GM18507 (cell line): ENCODE data around the gene ZNHIT1.

Experiments used
- DNase-seq: peaks from one replicate; pipeline ENCODE4 v3.0.0; 2011; ENCODE audit warnings: low read depth; ENCODE audit not compliant: insufficient read length; ENCODE audit errors: extremely low spot score
- FAIRE-seq: peaks from 2 replicates; lab custom pipeline; 2011; peaks lifted over from hg19 to GRCh38; lab: Jason Lieb, UNC

ZNHIT1 gene

GRCh38 chr7:101265622-101266516 is 47.9 kb downstream of the ZNHIT1 start:
- no peak for FAIRE-seq
- DNase-seq, result no peak

GRCh38 chr7:101269664-101270063 is 51.7 kb downstream of the ZNHIT1 start:
- DNase-seq (no peak), FAIRE-seq (no peak)

GRCh38 chr7:101271021-101271420 is 53.1 kb downstream of the ZNHIT1 start:
- FAIRE-seq (no peak), DNase-seq (no peak)

- DNase-seq, result no peak
- FAIRE-seq, result no peak
These were observed 55.2 kb downstream of the ZNHIT1 start for GRCh38 chr7:101273206-101273605.
